ENCODE measurements around the gene THSD4. TPM values are rescaled to one million over a fixed set of nuclear protein-coding genes. Genes with fewer than 3 reads are reported as not detected.

THSD4 gene
- total and polyA plus RNA-seq, 4 donors: 6.0 to 42.4 (median 18.5) TPM

DNA sequence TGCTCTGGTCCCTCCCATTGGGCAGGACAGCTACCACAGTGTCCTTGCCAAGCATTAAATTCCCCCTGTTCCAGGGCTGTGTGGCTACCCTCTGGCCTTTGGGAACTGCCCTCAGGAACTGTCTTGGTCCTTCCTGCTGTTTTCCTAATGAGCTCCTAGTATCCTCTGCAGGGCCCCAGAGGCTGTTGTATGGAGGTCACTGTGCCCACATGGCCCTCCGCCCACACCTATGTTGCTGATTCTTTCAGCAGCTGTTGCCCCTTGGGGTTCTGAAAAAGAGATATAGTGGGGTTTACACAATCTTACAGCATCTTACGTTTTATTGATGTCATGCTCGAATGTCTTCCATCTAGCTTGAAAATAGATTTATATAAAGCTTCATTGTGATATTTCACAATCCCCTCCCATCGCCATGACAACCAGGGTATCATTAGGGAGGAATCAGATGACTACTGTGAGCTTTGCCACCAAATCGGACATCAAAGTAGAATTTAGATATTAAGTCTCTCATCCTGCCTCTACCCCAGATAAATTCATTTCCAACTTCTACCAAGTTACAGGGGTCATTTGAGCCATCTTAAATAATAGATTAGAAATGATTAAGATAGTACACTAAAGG lies 598.0 kb downstream of the THSD4 start:
- Histone ChIP-seq H3K4me1 (ENCODE audit: control insufficient read depth in 5 of 5, insufficient read depth in 5 of 5, low read length in 5 of 5) (peaks cover 0 to 13% (median 6%) of the 10 kb centered on the region in 5 donors), H3K9ac (ENCODE audit: insufficient read depth in 1 of 2, low read length in 2 of 2) (no peak overlapping the region), H3K4me3 (no peak overlapping the region), H3K27ac (ENCODE audit: low read depth in 1 of 2, low read length in 1 of 2) (no peak overlapping the region), H3K27me3 (ENCODE audit: control insufficient read depth in 3 of 3, insufficient read depth in 3 of 3, low read length in 2 of 3) (no peaks in the 10 kb centered on the region), H3K36me3 (ENCODE audit: control insufficient read depth in 4 of 4, insufficient read depth in 4 of 4, low read length in 4 of 4) (no peaks in the 10 kb centered on the region), H3K9me3 (ENCODE audit: control insufficient read depth in 4 of 4, insufficient read depth in 3 of 4, low read length in 3 of 4) (no peaks in the 10 kb centered on the region)
- 84 to 87% methylated on average over 5 of the region's 5 CpGs for whole genome bisulfite sequencing, 2 donors
- DNase-seq: peak; percentile 36 to 77 (median 69)
- ATAC-seq (ENCODE audit: insufficient read depth, low FRiP score): no peak
- no peak for TF ChIP-seq CTCF (IDR thresholded peaks at IDR 0.05; ENCODE audit: control extremely low read depth, extremely low read depth)

DNA sequence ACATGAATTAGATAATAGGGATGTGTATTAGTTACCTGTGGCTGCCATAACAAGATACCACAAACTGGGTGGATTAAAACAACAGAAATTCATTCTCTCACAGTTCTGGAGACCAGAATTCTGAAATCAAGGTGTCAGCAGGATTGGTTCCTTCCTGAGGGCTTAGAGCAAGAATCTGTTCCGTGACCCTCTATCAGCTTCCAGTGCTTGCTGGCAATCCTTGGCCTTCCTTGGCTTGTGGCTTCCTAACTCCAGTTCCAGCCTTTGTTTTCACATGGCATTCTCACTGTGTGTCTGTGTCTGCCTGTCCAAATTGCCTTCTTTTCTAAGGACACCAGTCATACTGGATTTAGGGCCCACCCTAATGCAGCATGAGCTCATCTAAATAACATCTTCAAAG lies 600.6 kb downstream of the THSD4 start:
- no peak for ATAC-seq (ENCODE audit: insufficient read depth, low FRiP score)
- H3K27ac ChIP-seq (ENCODE audit: low read depth in 1 of 2, low read length in 1 of 2): no peak overlapping the region
- DNase-seq: no peak
- no peak for TF ChIP-seq CTCF (IDR thresholded peaks at IDR 0.05; ENCODE audit: control extremely low read depth, extremely low read depth)
- no peak overlapping the region for H3K4me3 ChIP-seq
- WGBS, 2 donors: 76 to 89% methylated on average over 1 of the region's 1 CpG
- no peaks in the 10 kb centered on the region for H3K9me3 ChIP-seq (ENCODE audit: control insufficient read depth in 4 of 4, insufficient read depth in 3 of 4, low read length in 3 of 4)
- no peaks in the 10 kb centered on the region for H3K27me3 ChIP-seq (ENCODE audit: control insufficient read depth in 3 of 3, insufficient read depth in 3 of 3, low read length in 2 of 3)
- no peaks in the 10 kb centered on the region for H3K36me3 ChIP-seq (ENCODE audit: control insufficient read depth in 4 of 4, insufficient read depth in 4 of 4, low read length in 4 of 4)
- no peak overlapping the region for H3K9ac ChIP-seq (ENCODE audit: insufficient read depth in 1 of 2, low read length in 2 of 2)
- peaks cover 0 to 4% (median 0%) of the 10 kb centered on the region in 5 donors for H3K4me1 ChIP-seq (ENCODE audit: control insufficient read depth in 5 of 5, insufficient read depth in 5 of 5, low read length in 5 of 5)

GRCh38 chr15:71716990-71717389 lies 601.7 kb downstream of the THSD4 start:
- Histone ChIP-seq H3K36me3 (ENCODE audit: control insufficient read depth in 4 of 4, insufficient read depth in 4 of 4, low read length in 4 of 4) (no peaks in the 10 kb centered on the region), H3K9me3 (ENCODE audit: control insufficient read depth in 4 of 4, insufficient read depth in 3 of 4, low read length in 3 of 4) (no peaks in the 10 kb centered on the region)

More at GRCh38 chr15:71716990-71717389, 601.7 kb downstream of the THSD4 start:
- Histone ChIP-seq H3K27ac (ENCODE audit: low read depth in 1 of 2, low read length in 1 of 2) (no peak overlapping the region), H3K4me1 (ENCODE audit: control insufficient read depth in 5 of 5, insufficient read depth in 5 of 5, low read length in 5 of 5) (peaks cover 0 to 4% (median 0%) of the 10 kb centered on the region in 5 donors), H3K27me3 (ENCODE audit: control insufficient read depth in 3 of 3, insufficient read depth in 3 of 3, low read length in 2 of 3) (no peaks in the 10 kb centered on the region), H3K4me3 (no peak overlapping the region), H3K9ac (ENCODE audit: insufficient read depth in 1 of 2, low read length in 2 of 2) (no peak overlapping the region)
- DNase-seq: no peak
- no peak for ATAC-seq (ENCODE audit: insufficient read depth, low FRiP score)
- TF ChIP-seq CTCF (IDR thresholded peaks at IDR 0.05; ENCODE audit: control extremely low read depth, extremely low read depth): no peak

All from lung (tissue), 12 donors.